K562 (cell line): Measurements from ENCODE around the gene SEC24B. TPM values are rescaled to one million over a fixed set of nuclear protein-coding genes. Genes with fewer than 3 reads are reported as not detected.

Experiments
- CBFA2T2 ChIP-seq: fragments of 450-650 bp; conservative IDR thresholded peaks from 2 replicates; pipeline ENCODE4 v1.6.1; 2017; ENCODE audit warnings: mild to moderate bottlenecking
- CBX2 ChIP-seq: fragments of 200-600 bp; sonication (generic); IDR thresholded peaks from one replicate; pipeline ENCODE4 v1.6.1; 2012; ENCODE audit warnings: mild to moderate bottlenecking, low read length, inconsistent platforms; ENCODE audit not compliant: insufficient read depth, poor library complexity, severe bottlenecking
- CHD2 ChIP-seq: IDR thresholded peaks from 2 replicates; pipeline ENCODE4 v1.6.1; 2011; ENCODE audit warnings: low read depth, low read length
- HEY1 ChIP-seq: fragments of 250-450 bp; sonication (Bioruptor Pico); IDR thresholded peaks from 2 replicates; pipeline ENCODE4 v1.5.0; 2020; ENCODE audit warnings: mild to moderate bottlenecking, moderate library complexity, borderline replicate concordance
- PTRF ChIP-seq: fragments of 450-650 bp; IDR thresholded peaks from 2 replicates; pipeline ENCODE4 v1.6.1; 2016; ENCODE audit warnings: mild to moderate bottlenecking, missing genetic modification characterization, missing compliant biosample characterization
- SIN3B ChIP-seq: fragments of 450-650 bp; IDR thresholded peaks from 2 replicates; pipeline ENCODE4 v1.6.1; 2017; ENCODE audit warnings: low read depth, mild to moderate bottlenecking, moderate library complexity
- ZNF431 ChIP-seq: sonication (generic); formaldehyde crosslinking; IDR thresholded peaks from 2 replicates; pipeline ENCODE4 v1.8.0; 2022; ENCODE audit warnings: mild to moderate bottlenecking, missing genetic modification reagents
- polyA plus RNA-seq, 8 experiments: library from polyadenylated mRNA; depleted of rRNA in 4 of 8; stranded (reverse) in 5 of 8; unstranded in 3 of 8; fragments of >200 nt; fragmentation: Nextera tagmentation in 2 of 8; fragmentation: Illumina TruSeq in 1 of 8; extraction: Ambion mirVana in 2 of 8; extraction: Trizol in 1 of 8; gene quantifications; 2 replicates each; pipeline versions ENCODE4 v1.2.1 to v1.2.3, GENCODE V29; 2011 to 2014; ENCODE audit warnings: inconsistent platforms in 1 of 8, missing spikeins in 1 of 8
- total RNA-seq, 7 experiments: library from RNA; depleted of rRNA in 6 of 7; stranded (reverse); fragments of >200 nt in 6 of 7; fragmentation: Illumina TruSeq in 2 of 7; extraction: Trizol in 2 of 7; gene quantifications; 2 replicates each; pipeline versions ENCODE4 v1.2.1 to v1.2.3, GENCODE V29; 2011 to 2021; ENCODE audit warnings: low replicate concordance in 1 of 7
- TF ChIP-seq, protein P1 (sequence below): sonication (generic); formaldehyde crosslinking; IDR thresholded peaks from 2 replicates; pipeline ENCODE4 v1.8.0; 2022; ENCODE audit warnings: mild to moderate bottlenecking, missing genetic modification reagents
- TF ChIP-seq, protein P2 (sequence below), 3 experiments: fragments of 200-800 bp in 1 of 3; fragments of 250-450 bp in 1 of 3; fragments of 450-650 bp in 1 of 3; sonication (Bioruptor Pico) in 1 of 3; sonication (Bioruptor generic) in 1 of 3; formaldehyde crosslinking in 1 of 3; IDR thresholded peaks; 2 replicates each; pipeline versions ENCODE4 v1.6.1 to v1.8.0; 2016 to 2022; ENCODE audit warnings: mild to moderate bottlenecking in 2 of 3, missing genetic modification characterization in 2 of 3, missing compliant biosample characterization in 1 of 3, moderate library complexity in 1 of 3

Gene SEC24B
- total and polyA plus RNA-seq, 9 of the 15 experiments (the other 6 are each of a cell fraction or from before 2014, with no cell fraction given) = 6.3 to 46.4 (median 17.1) TPM

GRCh38 chr4:109432696-109433095, 919 bp upstream of the SEC24B start (continued):
- TF ChIP-seq, protein P1, sequence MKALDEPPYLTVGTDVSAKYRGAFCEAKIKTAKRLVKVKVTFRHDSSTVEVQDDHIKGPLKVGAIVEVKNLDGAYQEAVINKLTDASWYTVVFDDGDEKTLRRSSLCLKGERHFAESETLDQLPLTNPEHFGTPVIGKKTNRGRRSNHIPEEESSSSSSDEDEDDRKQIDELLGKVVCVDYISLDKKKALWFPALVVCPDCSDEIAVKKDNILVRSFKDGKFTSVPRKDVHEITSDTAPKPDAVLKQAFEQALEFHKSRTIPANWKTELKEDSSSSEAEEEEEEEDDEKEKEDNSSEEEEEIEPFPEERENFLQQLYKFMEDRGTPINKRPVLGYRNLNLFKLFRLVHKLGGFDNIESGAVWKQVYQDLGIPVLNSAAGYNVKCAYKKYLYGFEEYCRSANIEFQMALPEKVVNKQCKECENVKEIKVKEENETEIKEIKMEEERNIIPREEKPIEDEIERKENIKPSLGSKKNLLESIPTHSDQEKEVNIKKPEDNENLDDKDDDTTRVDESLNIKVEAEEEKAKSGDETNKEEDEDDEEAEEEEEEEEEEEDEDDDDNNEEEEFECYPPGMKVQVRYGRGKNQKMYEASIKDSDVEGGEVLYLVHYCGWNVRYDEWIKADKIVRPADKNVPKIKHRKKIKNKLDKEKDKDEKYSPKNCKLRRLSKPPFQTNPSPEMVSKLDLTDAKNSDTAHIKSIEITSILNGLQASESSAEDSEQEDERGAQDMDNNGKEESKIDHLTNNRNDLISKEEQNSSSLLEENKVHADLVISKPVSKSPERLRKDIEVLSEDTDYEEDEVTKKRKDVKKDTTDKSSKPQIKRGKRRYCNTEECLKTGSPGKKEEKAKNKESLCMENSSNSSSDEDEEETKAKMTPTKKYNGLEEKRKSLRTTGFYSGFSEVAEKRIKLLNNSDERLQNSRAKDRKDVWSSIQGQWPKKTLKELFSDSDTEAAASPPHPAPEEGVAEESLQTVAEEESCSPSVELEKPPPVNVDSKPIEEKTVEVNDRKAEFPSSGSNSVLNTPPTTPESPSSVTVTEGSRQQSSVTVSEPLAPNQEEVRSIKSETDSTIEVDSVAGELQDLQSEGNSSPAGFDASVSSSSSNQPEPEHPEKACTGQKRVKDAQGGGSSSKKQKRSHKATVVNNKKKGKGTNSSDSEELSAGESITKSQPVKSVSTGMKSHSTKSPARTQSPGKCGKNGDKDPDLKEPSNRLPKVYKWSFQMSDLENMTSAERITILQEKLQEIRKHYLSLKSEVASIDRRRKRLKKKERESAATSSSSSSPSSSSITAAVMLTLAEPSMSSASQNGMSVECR (CRISPR knock-in tag) = no peak
- TF ChIP-seq CBFA2T2 (no peak), CBX2 (no peak), HEY1 (no peak), PTRF (tag) (no peak), CHD2 (no peak), SIN3B (no peak), ZNF431 (CRISPR knock-in tag) (no peak)
- TF ChIP-seq, protein P2, sequence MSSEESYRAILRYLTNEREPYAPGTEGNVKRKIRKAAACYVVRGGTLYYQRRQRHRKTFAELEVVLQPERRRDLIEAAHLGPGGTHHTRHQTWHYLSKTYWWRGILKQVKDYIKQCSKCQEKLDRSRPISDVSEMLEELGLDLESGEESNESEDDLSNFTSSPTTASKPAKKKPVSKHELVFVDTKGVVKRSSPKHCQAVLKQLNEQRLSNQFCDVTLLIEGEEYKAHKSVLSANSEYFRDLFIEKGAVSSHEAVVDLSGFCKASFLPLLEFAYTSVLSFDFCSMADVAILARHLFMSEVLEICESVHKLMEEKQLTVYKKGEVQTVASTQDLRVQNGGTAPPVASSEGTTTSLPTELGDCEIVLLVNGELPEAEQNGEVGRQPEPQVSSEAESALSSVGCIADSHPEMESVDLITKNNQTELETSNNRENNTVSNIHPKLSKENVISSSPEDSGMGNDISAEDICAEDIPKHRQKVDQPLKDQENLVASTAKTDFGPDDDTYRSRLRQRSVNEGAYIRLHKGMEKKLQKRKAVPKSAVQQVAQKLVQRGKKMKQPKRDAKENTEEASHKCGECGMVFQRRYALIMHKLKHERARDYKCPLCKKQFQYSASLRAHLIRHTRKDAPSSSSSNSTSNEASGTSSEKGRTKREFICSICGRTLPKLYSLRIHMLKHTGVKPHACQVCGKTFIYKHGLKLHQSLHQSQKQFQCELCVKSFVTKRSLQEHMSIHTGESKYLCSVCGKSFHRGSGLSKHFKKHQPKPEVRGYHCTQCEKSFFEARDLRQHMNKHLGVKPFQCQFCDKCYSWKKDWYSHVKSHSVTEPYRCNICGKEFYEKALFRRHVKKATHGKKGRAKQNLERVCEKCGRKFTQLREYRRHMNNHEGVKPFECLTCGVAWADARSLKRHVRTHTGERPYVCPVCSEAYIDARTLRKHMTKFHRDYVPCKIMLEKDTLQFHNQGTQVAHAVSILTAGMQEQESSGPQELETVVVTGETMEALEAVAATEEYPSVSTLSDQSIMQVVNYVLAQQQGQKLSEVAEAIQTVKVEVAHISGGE (CRISPR knock-in tag; IDR thresholded peaks at IDR 0.05) = no peak
